Measurements from ENCODE around the gene PKP2. TPM values are rescaled to one million over a fixed set of nuclear protein-coding genes. Genes with fewer than 3 reads are reported as not detected.

Gene PKP2
- total and polyA plus RNA-seq, 9 of the 15 experiments (the other 6 are each of a cell fraction or from before 2014, with no cell fraction given): 1.6 to 4.2 (median 2.8) TPM

- no peaks in the 10 kb centered on the region for H4K20me1 ChIP-seq (replicated peaks; ENCODE audit: control insufficient read depth, insufficient read depth, low read length)
- intact Hi-C loops (cut with micrococcal nuclease) (no loop called here), in situ Hi-C loops (cut with MboI) (no loop called here)
- H3K9me1 ChIP-seq (ENCODE audit: control insufficient read depth, insufficient read depth, low read length): no peaks in the 10 kb centered on the region
- H3K27ac ChIP-seq (ENCODE audit: extremely low read depth, low read depth, low read length): no peak overlapping the region
- no peaks in the 10 kb centered on the region for H3K27me3 ChIP-seq (ENCODE audit: control insufficient read depth in 2 of 2, insufficient read depth in 2 of 2, low read length in 2 of 2)
- no peak overlapping the region for H3K9ac ChIP-seq (ENCODE audit: insufficient read depth in 1 of 2, low read depth in 2 of 2, low read length in 2 of 2)
- no peak for ATAC-seq
- no peak for DNase-seq (ENCODE audit: extremely low read depth in 1 of 4, low spot score in 3 of 4)
- no peak overlapping the region for H2AFZ ChIP-seq (ENCODE audit: low read depth, low read length)
- no peak overlapping the region for H3K4me2 ChIP-seq (ENCODE audit: insufficient read depth, low read length)
- ChIA-PET POLR2A (no interaction called here), CTCF (ENCODE audit: low intra/inter-chr PET ratio) (no interaction called here)
- H3K36me3 ChIP-seq (ENCODE audit: control insufficient read depth, insufficient read depth, low read length): peaks cover 97% of the 10 kb centered on the region
- no TSS peak for BruUV-seq (replicated peaks)
- no peak for TF ChIP-seq KDM5B (IDR thresholded peaks at IDR 0.05; ENCODE audit: insufficient replicate concordance, low read depth, low read length)
- no peak for TF ChIP-seq ZNF395 (CRISPR knock-in tag; IDR thresholded peaks at IDR 0.05)
- no peak for TF ChIP-seq CGGBP1 (CRISPR knock-in tag; IDR thresholded peaks at IDR 0.05)
- TF ChIP-seq ZNF436 (CRISPR knock-in tag; IDR thresholded peaks at IDR 0.05): no peak
- no peak for TF ChIP-seq CBX5 (IDR thresholded peaks at IDR 0.05; ENCODE audit: borderline replicate concordance, low read depth)
- H3K79me2 ChIP-seq (ENCODE audit: control insufficient read depth, insufficient read depth, low read length): no peaks in the 10 kb centered on the region
- WGBS (ENCODE audit: insufficient coverage, low coverage, missing lambda C conversion rate): 92% methylated on average over 2 of the region's 2 CpGs
- no peaks in the 10 kb centered on the region for H3K4me1 ChIP-seq (replicated peaks in 1 of 2; ENCODE audit: control insufficient read depth in 2 of 2, insufficient read depth in 2 of 2, low read length in 2 of 2)
- no peak overlapping the region for H3K4me3 ChIP-seq
- no peak for FAIRE-seq
- no peaks in the 10 kb centered on the region for H3K9me3 ChIP-seq (replicated peaks; ENCODE audit: control insufficient read depth, insufficient read depth, low read depth, low read length)
Measured at GRCh38 chr12:32743264-32743663, 153.3 kb downstream of the PKP2 start.
